NOMO-1 treated with DMSO at 0.1 percent for 48 hours (cell line): ENCODE data around the gene MMP14.
"Not testable (repeated sequence)": the region's sequence is repeated elsewhere in the genome, so short reads cannot be mapped to it uniquely, and the experiment has no call there.

ENCODE experiments used
- DNase-seq: peaks from one replicate; lab custom pipeline; 2025; ENCODE audit not compliant: unreplicated experiment; lab: John Stamatoyannopoulos, UW

Gene MMP14

DNA sequence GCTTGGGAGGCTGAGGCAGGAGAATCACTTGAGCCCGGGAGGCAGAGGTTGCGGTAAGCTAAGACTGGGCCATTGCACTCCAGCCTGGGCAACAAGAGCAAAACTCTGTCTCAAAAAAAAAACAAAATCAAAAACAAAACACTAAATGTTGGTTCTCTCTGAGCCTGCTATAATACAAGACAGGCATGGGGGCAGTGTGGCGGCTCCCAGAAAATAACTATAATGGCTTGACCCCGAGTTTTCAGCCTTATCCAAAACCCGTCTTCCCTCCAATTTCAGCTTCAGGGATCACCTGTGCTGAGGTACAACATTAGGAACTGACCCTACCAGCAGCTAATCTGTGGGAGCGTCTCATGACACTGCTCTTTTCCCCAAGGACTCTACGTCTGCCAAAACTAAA, 22.0 kb upstream of the MMP14 start:
- DNase-seq = no peak

- DNase-seq = peak; percentile 66
These were observed 21.3 kb upstream of the MMP14 start, which contains the start of gene SLC7A7 for GRCh38 chr14:22814941-22815713. Gene SLC7A7, minus strand, starts transcription at chr14:22815435. Its CDS starts 2,037 bp downstream, at chr14:22813398.

DNA sequence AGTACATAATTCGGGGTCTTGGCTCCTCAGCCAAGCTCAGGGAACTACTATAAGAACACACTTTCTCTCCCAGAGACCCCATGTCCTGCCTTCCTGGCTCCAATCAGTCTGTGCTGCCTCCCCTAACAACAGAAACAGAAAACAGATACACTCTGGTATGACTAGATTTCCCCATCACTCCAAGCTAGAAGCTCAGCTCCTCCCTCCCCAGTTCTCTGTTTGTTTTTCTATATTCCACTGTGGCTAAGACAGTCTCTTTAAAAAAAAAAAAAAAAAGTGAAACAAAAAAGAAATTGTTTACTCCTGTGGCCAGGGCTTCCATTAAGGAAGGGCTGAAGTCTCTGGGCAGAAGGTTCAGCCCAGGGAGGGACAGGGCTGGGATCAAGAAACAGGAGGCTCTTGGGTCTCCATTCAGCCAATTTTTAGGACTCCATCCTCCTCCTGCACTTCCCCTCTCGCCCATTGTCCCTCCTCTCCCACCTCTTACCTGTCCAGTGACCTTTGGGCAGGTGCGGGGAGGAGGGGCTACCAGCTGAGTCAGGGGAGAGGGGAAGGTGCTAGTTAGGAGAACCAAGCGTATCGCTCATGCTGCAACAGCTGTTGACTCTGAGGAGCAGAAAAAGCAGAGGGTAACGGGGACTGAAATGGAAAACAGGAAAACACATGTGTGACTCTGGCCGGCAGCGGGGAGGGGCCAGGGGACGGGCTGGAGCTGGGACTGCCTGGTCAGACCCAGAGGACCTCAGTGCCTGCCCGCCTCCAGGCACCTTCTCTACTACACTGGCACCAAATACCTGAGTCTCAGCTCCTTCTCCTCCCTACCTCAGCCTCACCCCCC, 17.0 kb upstream of the MMP14 start:
- DNase-seq = no peak

- DNase-seq = no peak
These were observed 15.7 kb upstream of the MMP14 start for GRCh38 chr14:22820731-22821130.

DNA sequence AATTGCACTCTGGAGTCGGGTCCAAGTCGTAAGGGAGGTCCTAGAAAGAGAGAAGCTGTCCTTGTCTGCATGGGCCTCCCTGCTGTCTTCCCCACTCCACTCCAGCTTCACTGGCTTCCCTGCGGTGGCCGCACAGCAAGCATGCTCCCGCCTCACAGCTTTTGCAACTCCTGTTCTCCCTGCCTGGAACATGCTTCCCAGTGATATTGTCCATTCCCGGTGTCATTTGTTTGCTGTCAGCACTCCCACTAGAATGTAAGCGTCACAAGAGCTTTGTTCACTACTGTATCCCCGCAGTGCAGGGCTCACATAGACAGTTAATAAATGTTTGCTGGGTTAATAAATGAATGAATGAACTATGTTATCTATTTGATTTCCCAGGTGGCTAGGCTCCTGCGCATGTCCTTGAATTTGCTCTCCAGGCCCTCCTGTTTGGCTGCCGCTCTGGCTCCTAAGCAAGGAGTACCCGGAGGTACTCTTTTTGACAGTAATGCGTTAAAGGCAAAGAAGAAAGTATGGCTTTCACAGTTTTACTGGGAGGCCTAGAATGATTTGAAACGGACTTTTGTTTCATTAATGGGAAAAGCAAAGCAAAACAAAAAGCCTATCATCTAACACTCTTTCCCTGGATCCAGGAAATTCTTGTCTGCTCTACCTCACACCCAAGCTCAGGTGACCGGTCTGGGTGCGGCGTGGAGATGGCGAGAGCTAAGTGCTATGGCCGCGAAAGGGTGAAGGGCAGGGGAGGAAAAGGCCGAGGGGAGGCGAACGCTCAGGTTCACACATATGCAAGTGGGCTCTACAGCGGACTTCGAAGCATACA, 15.0 kb upstream of the MMP14 start:
- DNase-seq = no peak

GRCh38 chr14:22822016-22822570, 14.3 kb upstream of the MMP14 start:
- no peak for DNase-seq

- peak; percentile 44 for DNase-seq
These were observed 13.8 kb upstream of the MMP14 start for GRCh38 chr14:22822571-22823098.

GRCh38 chr14:22824711-22825359, 11.6 kb upstream of the MMP14 start:
- DNase-seq = no peak

- not testable (repeated sequence) for DNase-seq
These were observed 7.2 kb upstream of the MMP14 start for GRCh38 chr14:22829076-22829660.

- DNase-seq = peak; percentile 89
These were observed 6.5 kb upstream of the MMP14 start, which contains the start of gene MRPL52 for GRCh38 chr14:22829661-22830442. Gene MRPL52, plus strand, starts transcription at chr14:22829887. Its CDS starts 26 bp downstream, at chr14:22829913.

GRCh38 chr14:22830443-22831010, 5.9 kb upstream of the MMP14 start:
- no peak for DNase-seq

GRCh38 chr14:22835505-22835904, 880 bp upstream of the MMP14 start:
- no peak for DNase-seq

GRCh38 chr14:22837114-22837749, 847 bp downstream of the MMP14 start:
- peak; percentile 18 for DNase-seq

GRCh38 chr14:22837750-22838538, 1.6 kb downstream of the MMP14 start:
- no peak for DNase-seq

DNA sequence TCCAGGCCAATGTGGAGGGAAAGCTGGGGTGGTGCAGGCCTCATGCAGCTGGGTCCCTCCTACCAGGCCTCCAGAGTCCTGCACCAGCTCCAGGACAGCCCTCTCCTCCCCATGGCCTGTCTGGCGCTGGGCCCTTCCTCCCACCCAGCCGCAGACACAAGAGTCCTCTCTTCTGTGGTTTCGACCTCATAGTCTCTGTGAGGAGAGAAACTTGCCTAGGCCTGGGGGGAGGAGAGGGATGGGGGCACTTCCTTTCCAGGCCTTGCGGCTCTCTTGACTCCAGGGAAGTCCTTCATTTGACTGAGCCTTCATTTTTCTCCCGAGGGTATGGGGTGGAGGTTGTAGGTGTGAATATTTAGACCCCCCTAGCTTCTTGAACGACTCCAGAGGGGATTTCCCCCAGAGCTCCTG, 2.3 kb downstream of the MMP14 start:
- no peak for DNase-seq

DNA sequence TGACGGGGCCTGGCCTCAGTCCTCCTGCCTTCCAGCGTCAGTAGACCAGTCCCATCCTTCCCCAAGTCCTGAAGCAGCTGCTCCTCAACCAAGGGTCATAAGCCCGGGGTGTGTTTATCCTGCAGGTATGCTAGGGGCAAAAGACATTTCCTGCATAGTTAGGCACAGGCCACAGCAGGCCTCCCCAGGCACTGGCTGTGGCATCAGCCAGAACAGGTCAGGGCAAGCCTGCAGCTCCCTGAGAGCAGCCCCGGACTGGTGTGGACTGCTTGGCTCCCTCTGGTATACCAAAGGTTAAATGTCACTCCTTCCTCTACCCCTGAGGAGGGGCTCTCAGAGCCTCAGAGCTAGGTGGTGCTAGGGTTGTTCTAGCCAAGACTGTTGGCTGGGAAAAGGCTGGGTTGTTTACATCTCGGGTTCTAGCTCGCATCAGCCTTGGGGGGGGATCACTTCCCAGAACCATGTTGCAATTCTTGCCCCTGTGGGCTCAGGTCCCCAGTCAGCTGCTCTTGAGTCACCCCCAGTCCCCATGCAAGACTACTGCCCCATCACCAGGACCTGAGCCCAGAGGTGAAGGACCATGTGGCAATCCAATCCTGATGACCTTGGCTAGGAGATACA, 2.9 kb downstream of the MMP14 start:
- no peak for DNase-seq

DNA sequence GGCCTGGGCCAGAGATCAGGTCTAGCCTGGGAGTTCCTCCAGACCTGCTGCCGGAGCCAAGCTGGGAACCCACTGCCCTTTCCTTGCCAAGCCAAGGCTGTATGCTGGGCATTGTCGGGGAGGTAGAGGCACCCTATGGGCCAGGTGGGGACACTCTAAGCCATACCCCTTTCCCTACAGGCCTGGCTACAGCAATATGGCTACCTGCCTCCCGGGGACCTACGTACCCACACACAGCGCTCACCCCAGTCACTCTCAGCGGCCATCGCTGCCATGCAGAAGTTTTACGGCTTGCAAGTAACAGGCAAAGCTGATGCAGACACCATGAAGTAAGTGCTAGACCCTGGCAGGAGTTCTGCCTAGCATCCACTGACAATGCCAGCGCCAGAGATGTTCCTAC, 4.9 kb downstream of the MMP14 start:
- no peak for DNase-seq
